IMR-90 (cell line): ENCODE results near the gene MAMLD1. TPM values are rescaled to one million over a fixed set of nuclear protein-coding genes. Genes with fewer than 3 reads are reported as not detected.

ENCODE experiments used
- ATAC-seq: fragments of 200-7000 bp; cut with Tn5 transposase; 2 replicates; pipeline ENCODE4 v1.9.1; 2020; ENCODE audit warnings: low read depth, mild to moderate bottlenecking, moderate library complexity
- BruUV-seq: library from RNA; stranded (reverse); fragments of 400-500 nt; replicated peaks from 2 replicates; lab custom pipeline; 2021; lab: Mats Ljungman, UMichigan
- CTCF ChIA-PET: fragments of 300-600 bp; formaldehyde crosslinking; extraction: SDS; loops from one replicate; lab custom pipeline; 2021; ENCODE audit warnings: antibody characterized with exemption; lab: Yijun Ruan, JAX
- POLR2A ChIA-PET: fragments of 300-600 bp; sonication (Branson Sonifier 250); formaldehyde crosslinking; loops from one replicate; lab custom pipeline; 2022; ENCODE audit warnings: antibody characterized with exemption; ENCODE audit not compliant: unreplicated experiment; lab: Charles Lee
- DNase-seq: peaks from one replicate; pipeline ENCODE4 v3.0.0; 2013
- H2AFZ ChIP-seq: replicated peaks from 2 replicates; pipeline ENCODE3; 2013; ENCODE audit warnings: low read length, mild to moderate bottlenecking; ENCODE audit not compliant: poor library complexity
- H2AK5ac ChIP-seq: 2 replicates; pipeline ENCODE4 v1.6.1; 2013; ENCODE audit warnings: low read depth, low read length, inconsistent platforms
- H2AK9ac ChIP-seq: replicated peaks from 2 replicates; pipeline ENCODE3; 2013; ENCODE audit warnings: mild to moderate bottlenecking, low read depth, low read length, moderate library complexity; ENCODE audit not compliant: poor library complexity
- H2BK120ac ChIP-seq: 2 replicates; pipeline ENCODE4 v1.6.1; 2013; ENCODE audit warnings: low read depth, low read length, inconsistent platforms
- H2BK15ac ChIP-seq: 3 replicates; pipeline ENCODE4 v1.6.1; 2013; ENCODE audit warnings: low read depth, low read length, inconsistent platforms
- H2BK20ac ChIP-seq: 2 replicates; pipeline ENCODE4 v1.6.1; 2013; ENCODE audit warnings: low read depth, mild to moderate bottlenecking, inconsistent platforms, low read length, moderate library complexity
- H2BK5ac ChIP-seq: 2 replicates; pipeline ENCODE4 v1.6.1; 2013; ENCODE audit warnings: mild to moderate bottlenecking, low read depth, low read length, inconsistent platforms; ENCODE audit not compliant: poor library complexity, severe bottlenecking
- H3K14ac ChIP-seq: replicated peaks from 2 replicates; pipeline ENCODE4 v1.6.1; 2013; ENCODE audit warnings: low read depth, low read length, inconsistent platforms
- H3K18ac ChIP-seq: 2 replicates; pipeline ENCODE4 v1.6.1; 2013; ENCODE audit warnings: low read depth, low read length, control low read depth
- H3K23ac ChIP-seq: 2 replicates; pipeline ENCODE4 v1.6.1; 2013; ENCODE audit warnings: low read depth, low read length, inconsistent platforms
- H3K27ac ChIP-seq: 2 replicates; pipeline ENCODE4 v1.5.1; 2013; ENCODE audit warnings: mild to moderate bottlenecking, control low read depth, low read length; ENCODE audit not compliant: insufficient read depth
- H3K27me3 ChIP-seq: 2 replicates; pipeline ENCODE4 v1.6.1; 2013; ENCODE audit warnings: low read length; ENCODE audit not compliant: control insufficient read depth, insufficient read depth
- H3K36me3 ChIP-seq: 2 replicates; pipeline ENCODE4 v1.6.1; 2013; ENCODE audit warnings: low read length, mixed read lengths; ENCODE audit not compliant: control insufficient read depth, insufficient read depth
- H3K4ac ChIP-seq: 2 replicates; pipeline ENCODE4 v1.6.1; 2013; ENCODE audit warnings: low read depth, low read length, inconsistent platforms
- H3K4me1 ChIP-seq: 2 replicates; pipeline ENCODE4 v1.6.1; 2013; ENCODE audit warnings: low read length, mixed read lengths; ENCODE audit not compliant: control insufficient read depth, insufficient read depth
- H3K4me2 ChIP-seq: 2 replicates; pipeline ENCODE4 v1.6.1; 2013; ENCODE audit warnings: low read depth, mild to moderate bottlenecking, control low read depth, low read length, moderate library complexity
- H3K4me3 ChIP-seq: 2 replicates; pipeline ENCODE4 v1.5.1; 2013; ENCODE audit warnings: low read depth, mild to moderate bottlenecking, control low read depth, low read length, moderate library complexity; ENCODE audit not compliant: insufficient read depth
- H3K56ac ChIP-seq: 2 replicates; pipeline ENCODE4 v1.6.1; 2013; ENCODE audit warnings: low read length, inconsistent platforms; ENCODE audit not compliant: insufficient read depth; ENCODE audit errors: extremely low read depth
- H3K79me1 ChIP-seq, 2 experiments: 2 replicates each; pipeline ENCODE4 v1.6.1; 2013; ENCODE audit warnings: low read length in 2 of 2, inconsistent platforms in 1 of 2, low read depth in 1 of 2
- H3K9ac ChIP-seq: 2 replicates; pipeline ENCODE4 v1.6.1; 2013; ENCODE audit warnings: low read depth, low read length, control low read depth
- H3K9me1 ChIP-seq: 2 replicates; pipeline ENCODE4 v1.6.1; 2013; ENCODE audit warnings: low read length, inconsistent platforms; ENCODE audit not compliant: insufficient read depth
- H3K9me3 ChIP-seq: 2 replicates; pipeline ENCODE4 v1.6.1; 2013; ENCODE audit warnings: low read length; ENCODE audit not compliant: control insufficient read depth, insufficient read depth
- H4K20me1 ChIP-seq: 2 replicates; pipeline ENCODE4 v1.6.1; 2013; ENCODE audit warnings: low read length, inconsistent platforms; ENCODE audit not compliant: insufficient read depth
- H4K5ac ChIP-seq: 2 replicates; pipeline ENCODE4 v1.6.1; 2013; ENCODE audit warnings: mild to moderate bottlenecking, low read depth, low read length, control low read depth
- H4K8ac ChIP-seq, 2 experiments: 2 replicates each; pipeline ENCODE4 v1.6.1; 2013; ENCODE audit warnings: low read depth in 2 of 2, low read length in 2 of 2, control low read depth in 1 of 2, inconsistent platforms in 1 of 2
- H4K91ac ChIP-seq: 2 replicates; pipeline ENCODE4 v1.6.1; 2013; ENCODE audit warnings: low read depth, low read length, inconsistent platforms; ENCODE audit not compliant: insufficient read depth
- BHLHE40 ChIP-seq: fragments of 150-350 bp; IDR thresholded peaks from 2 replicates; pipeline ENCODE4 v1.6.1; 2016; ENCODE audit warnings: mild to moderate bottlenecking, low read depth, low read length
- CEBPB ChIP-seq: IDR thresholded peaks from 2 replicates; pipeline ENCODE4 v1.6.1; 2012; ENCODE audit warnings: low read depth, low read length, improper control_type of control experiment
- FOS ChIP-seq: fragments of 150-350 bp; IDR thresholded peaks from 2 replicates; pipeline ENCODE4 v1.6.1; 2016; ENCODE audit warnings: low read depth, low read length
- MAZ ChIP-seq: IDR thresholded peaks from 2 replicates; pipeline ENCODE4 v1.6.1; 2012; ENCODE audit warnings: low read depth, mild to moderate bottlenecking, low read length, improper control_type of control experiment, moderate library complexity, borderline replicate concordance
- MXI1 ChIP-seq: IDR thresholded peaks from 2 replicates; pipeline ENCODE4 v1.6.1; 2012; ENCODE audit warnings: low read depth, mild to moderate bottlenecking, low read length, moderate library complexity, borderline replicate concordance
- POLR2A ChIP-seq: IDR thresholded peaks from 2 replicates; pipeline ENCODE4 v1.6.1; 2012; ENCODE audit warnings: mild to moderate bottlenecking, low read depth, low read length
- RAD21 ChIP-seq: IDR thresholded peaks from 2 replicates; pipeline ENCODE4 v1.6.1; 2012; ENCODE audit warnings: low read length, improper control_type of control experiment
- WGBS, 2 experiments: methylation state at CpG; one replicate each; pipeline versions ENCODE4 v1.1.5 to v1.1.7; 2013; ENCODE audit warnings: missing lambda C conversion rate in 2 of 2; ENCODE audit not compliant: insufficient read length in 1 of 2; ENCODE audit errors: extremely low coverage in 2 of 2; 5-methylcytosine and 5-hydroxymethylcytosine counted together
- dilution Hi-C: fragments of 300-500 bp; cut with HindIII; formaldehyde crosslinking; loops from one replicate; pipeline ENCODE4 v1.14.3; 2018; ENCODE audit warnings: low sequenced_read_pairs; ENCODE audit not compliant: unreplicated experiment
- in situ Hi-C: fragments of 300-500 bp; cut with MboI; formaldehyde crosslinking; loops from 3 replicates; pipeline ENCODE4 v1.14.3; 2019; ENCODE audit warnings: low sequenced_read_pairs, inconsistent platforms, mixed read lengths
- intact Hi-C: fragments of 100-400 bp; cut with micrococcal nuclease; formaldehyde crosslinking; loops from 2 replicates; pipeline ENCODE4 v1.10.0; 2022
- polyA plus RNA-seq, 3 experiments: library from polyadenylated mRNA; depleted of rRNA; stranded (reverse); fragments of >200 nt; gene quantifications; 2 replicates each; pipeline ENCODE4 v1.2.3, GENCODE V29; 2012; ENCODE audit warnings: low replicate concordance in 1 of 3
- total RNA-seq: library from RNA; depleted of rRNA; stranded (reverse); fragments of >200 nt; gene quantifications from 2 replicates; pipeline ENCODE4 v1.2.3, GENCODE V29; 2012
- TF ChIP-seq, protein P1 (sequence below): fragments of 150-350 bp; IDR thresholded peaks from 2 replicates; pipeline ENCODE4 v1.6.1; 2016; ENCODE audit warnings: low read depth, mild to moderate bottlenecking, low read length, moderate library complexity, borderline replicate concordance
- TF ChIP-seq, protein P2 (sequence below): conservative IDR thresholded peaks from 2 replicates; pipeline ENCODE4 v1.5.1; 2012; ENCODE audit warnings: mild to moderate bottlenecking, low read depth, low read length, improper control_type of control experiment
- TF ChIP-seq, protein P3 (sequence below): fragments of 150-350 bp; IDR thresholded peaks from 2 replicates; pipeline ENCODE4 v1.6.1; 2017; ENCODE audit warnings: mild to moderate bottlenecking, antibody characterized with exemption, low read length, low read depth

MAMLD1 gene
- total and polyA plus RNA-seq, 2 of the 4 experiments (the other 2 are of a cell fraction): 1.4 to 11.0 TPM

DNA sequence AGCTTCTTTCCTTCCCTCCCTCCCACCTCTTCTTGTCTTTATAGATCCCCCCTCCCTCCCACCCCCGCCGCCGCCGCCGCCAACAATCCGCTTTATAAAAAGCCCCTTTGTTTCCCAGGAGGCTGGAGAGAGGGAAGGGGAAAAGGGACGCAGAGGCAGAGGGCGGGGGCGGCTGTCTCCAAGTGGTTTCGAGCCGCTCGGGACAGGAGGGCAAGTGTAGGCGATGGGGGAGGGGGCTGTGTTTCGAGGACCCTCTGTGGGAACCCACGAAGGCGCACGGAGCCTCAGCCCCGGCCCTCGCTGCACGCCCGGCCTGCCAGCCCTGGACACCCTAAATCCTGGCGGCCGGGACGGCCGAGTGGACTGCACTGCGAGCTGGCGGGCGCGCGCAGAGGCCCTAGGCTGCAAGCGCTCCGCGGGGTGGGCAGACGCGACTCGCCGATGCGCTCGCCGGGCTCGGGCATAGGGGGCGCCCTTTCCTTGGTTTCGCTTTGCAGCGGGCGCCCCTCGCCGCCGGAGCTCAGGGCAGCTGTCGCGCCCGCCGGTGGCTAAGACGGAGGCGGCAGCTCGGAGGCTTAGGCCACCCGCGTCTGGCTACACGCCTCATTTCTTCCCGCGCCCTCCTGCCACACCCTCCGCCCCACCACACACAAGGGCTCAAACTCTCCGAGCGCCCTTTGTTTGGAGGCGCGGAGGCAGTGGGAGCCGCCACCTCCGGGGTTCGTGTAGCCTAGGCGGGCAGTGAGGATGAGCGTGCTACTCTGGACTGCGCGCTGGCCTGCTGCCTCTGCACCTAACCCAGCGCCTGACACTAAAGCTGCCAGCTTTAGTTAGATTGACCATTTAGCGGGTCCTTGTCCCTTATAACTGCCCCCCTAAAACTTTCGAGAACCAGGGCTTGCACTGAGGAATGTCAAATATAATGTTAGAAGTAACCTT lies 2.2 kb downstream of the MAMLD1 start:
- ATAC-seq: peak; percentile 30
- WGBS, 2 experiments: 41% methylated on average over 18 of the region's 75 CpGs; no CpG with 5 or more reads in 1 of the 2 experiments
- dilution Hi-C loops: no loop called here
- H3K36me3 ChIP-seq: no peaks in the 10 kb centered on the region
- POLR2A ChIA-PET: no interaction called here
- peak overlapping the region; percentile 97 for H3K4me2 ChIP-seq
- H2BK5ac ChIP-seq: peak overlapping the region; percentile 78
- no peaks in the 10 kb centered on the region for H4K20me1 ChIP-seq
- H2AK5ac ChIP-seq: peak overlapping the region; percentile 30
- H3K79me1 ChIP-seq: peaks cover 0 to 23% of the 10 kb centered on the region in 2 experiments; a peak in 2 of 4 replicates
- H2BK15ac ChIP-seq: no peak overlapping the region; the same call in 2 of the 3 replicates
- peak overlapping the region; percentile 88 for H2AFZ ChIP-seq
- no TSS peak for BruUV-seq
- H3K27me3 ChIP-seq: no peaks in the 10 kb centered on the region
- H3K9me1 ChIP-seq: no peaks in the 10 kb centered on the region
- H3K14ac ChIP-seq: peak overlapping the region; percentile 70
- H3K4me3 ChIP-seq: peak overlapping the region; percentile 83
- H3K9ac ChIP-seq: peak overlapping the region; percentile 77
- H4K5ac ChIP-seq: 0 out of 2 replicates have a peak overlapping the region, but pooled peaks have one; percentile 12
- H3K4ac ChIP-seq: peak overlapping the region; percentile 78
- intact Hi-C loops: loop anchor here (1.0 to 10.0 kb wide), 2 partner anchors 216 to 319 kb away; no protein-coding TSS in a partner anchor
- peaks cover 2% of the 10 kb centered on the region for H3K4me1 ChIP-seq
- no peaks in the 10 kb centered on the region for H3K9me3 ChIP-seq
- H3K27ac ChIP-seq: peak overlapping the region; percentile 92
- H2AK9ac ChIP-seq: peak overlapping the region; percentile 89
- H2BK20ac ChIP-seq: no peak overlapping the region
- peak; percentile 50 for DNase-seq
- peak overlapping the region; percentile 57 for H2BK120ac ChIP-seq
- peak overlapping the region in 1 of 2 experiments; percentile 69; a peak in 3 of 4 replicates for H4K8ac ChIP-seq
- H3K56ac ChIP-seq: peak overlapping the region; percentile 61; the same call in 1 of the 2 replicates
- peak overlapping the region; percentile 51 for H3K18ac ChIP-seq
- CTCF ChIA-PET: interaction anchor here (0.6 to 1.4 kb wide), 4 partner anchors 222 to 415 kb away, joined by 3 to 5 read pairs (median 4); no protein-coding TSS in a partner anchor
- in situ Hi-C loops: loop anchor here (25.0 kb wide), 2 partner anchors 347 to 403 kb away; no protein-coding TSS in a partner anchor
- H3K23ac ChIP-seq: peak overlapping the region; percentile 11; the same call in 1 of the 2 replicates
- TF ChIP-seq, protein P1, sequence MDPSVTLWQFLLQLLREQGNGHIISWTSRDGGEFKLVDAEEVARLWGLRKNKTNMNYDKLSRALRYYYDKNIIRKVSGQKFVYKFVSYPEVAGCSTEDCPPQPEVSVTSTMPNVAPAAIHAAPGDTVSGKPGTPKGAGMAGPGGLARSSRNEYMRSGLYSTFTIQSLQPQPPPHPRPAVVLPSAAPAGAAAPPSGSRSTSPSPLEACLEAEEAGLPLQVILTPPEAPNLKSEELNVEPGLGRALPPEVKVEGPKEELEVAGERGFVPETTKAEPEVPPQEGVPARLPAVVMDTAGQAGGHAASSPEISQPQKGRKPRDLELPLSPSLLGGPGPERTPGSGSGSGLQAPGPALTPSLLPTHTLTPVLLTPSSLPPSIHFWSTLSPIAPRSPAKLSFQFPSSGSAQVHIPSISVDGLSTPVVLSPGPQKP: no peak
- TF ChIP-seq CEBPB (no peak), POLR2A (0 out of 2 replicates have a peak, but pooled peaks have one; percentile 8), MAZ (no peak), BHLHE40 (no peak), FOS (no peak), RAD21 (peak; percentile 32), MXI1 (peak; percentile 16; the same call in 1 of the 2 replicates)
- TF ChIP-seq, protein P2, sequence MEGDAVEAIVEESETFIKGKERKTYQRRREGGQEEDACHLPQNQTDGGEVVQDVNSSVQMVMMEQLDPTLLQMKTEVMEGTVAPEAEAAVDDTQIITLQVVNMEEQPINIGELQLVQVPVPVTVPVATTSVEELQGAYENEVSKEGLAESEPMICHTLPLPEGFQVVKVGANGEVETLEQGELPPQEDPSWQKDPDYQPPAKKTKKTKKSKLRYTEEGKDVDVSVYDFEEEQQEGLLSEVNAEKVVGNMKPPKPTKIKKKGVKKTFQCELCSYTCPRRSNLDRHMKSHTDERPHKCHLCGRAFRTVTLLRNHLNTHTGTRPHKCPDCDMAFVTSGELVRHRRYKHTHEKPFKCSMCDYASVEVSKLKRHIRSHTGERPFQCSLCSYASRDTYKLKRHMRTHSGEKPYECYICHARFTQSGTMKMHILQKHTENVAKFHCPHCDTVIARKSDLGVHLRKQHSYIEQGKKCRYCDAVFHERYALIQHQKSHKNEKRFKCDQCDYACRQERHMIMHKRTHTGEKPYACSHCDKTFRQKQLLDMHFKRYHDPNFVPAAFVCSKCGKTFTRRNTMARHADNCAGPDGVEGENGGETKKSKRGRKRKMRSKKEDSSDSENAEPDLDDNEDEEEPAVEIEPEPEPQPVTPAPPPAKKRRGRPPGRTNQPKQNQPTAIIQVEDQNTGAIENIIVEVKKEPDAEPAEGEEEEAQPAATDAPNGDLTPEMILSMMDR: peak; percentile 56
- TF ChIP-seq, protein P3, sequence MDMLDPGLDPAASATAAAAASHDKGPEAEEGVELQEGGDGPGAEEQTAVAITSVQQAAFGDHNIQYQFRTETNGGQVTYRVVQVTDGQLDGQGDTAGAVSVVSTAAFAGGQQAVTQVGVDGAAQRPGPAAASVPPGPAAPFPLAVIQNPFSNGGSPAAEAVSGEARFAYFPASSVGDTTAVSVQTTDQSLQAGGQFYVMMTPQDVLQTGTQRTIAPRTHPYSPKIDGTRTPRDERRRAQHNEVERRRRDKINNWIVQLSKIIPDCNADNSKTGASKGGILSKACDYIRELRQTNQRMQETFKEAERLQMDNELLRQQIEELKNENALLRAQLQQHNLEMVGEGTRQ: no peak
- peak overlapping the region; percentile 65 for H4K91ac ChIP-seq
